GM12878 (cell line): ENCODE results near the gene TOB2. TPM values are rescaled to one million over a fixed set of nuclear protein-coding genes. Genes with fewer than 3 reads are reported as not detected.

Experiments used
- ATAC-seq: fragments of 200-7000 bp; cut with Tn5 transposase; 3 replicates; pipeline ENCODE4 v1.9.1; 2020; ENCODE audit warnings: mild to moderate bottlenecking, moderate library complexity
- BruUV-seq: library from RNA; stranded (reverse); fragments of 400-500 nt; replicated peaks from 2 replicates; lab custom pipeline; 2021; lab: Mats Ljungman, UMichigan
- CTCF ChIA-PET: fragments of 300-600 bp; sonication (Branson Sonifier 250); formaldehyde crosslinking; extraction: SDS; loops from one replicate; lab custom pipeline; 2021; ENCODE audit warnings: inconsistent platforms; lab: Yijun Ruan, JAX
- POLR2A ChIA-PET: fragments of 350-600 bp; formaldehyde crosslinking; extraction: SDS; loops from one replicate; lab custom pipeline; 2021; ENCODE audit warnings: inconsistent platforms; lab: Charles Lee
- RAD21 ChIA-PET: fragments of 300-600 bp; sonication (Branson Sonifier 250); formaldehyde crosslinking; loops from one replicate; lab custom pipeline; 2023; ENCODE audit warnings: antibody characterized with exemption; ENCODE audit not compliant: unreplicated experiment; lab: Charles Lee
- SMC1A ChIA-PET: fragments of 300-600 bp; sonication (Branson Sonifier 250); formaldehyde crosslinking; loops from one replicate; lab custom pipeline; 2023; ENCODE audit not compliant: unreplicated experiment, uncharacterized antibody; lab: Charles Lee
- DNase-seq: peaks from one replicate; pipeline ENCODE4 v3.0.0-alpha.2; 2011; ENCODE audit warnings: low read depth, low spot score
- FAIRE-seq: peaks from 3 replicates; lab custom pipeline; 2011; peaks lifted over from hg19 to GRCh38; lab: Jason Lieb, UNC
- H2AFZ ChIP-seq: 2 replicates; pipeline ENCODE4 v1.6.0; 2011; ENCODE audit warnings: low read depth, low read length, control low read depth; ENCODE audit not compliant: control insufficient read depth
- H3K27ac ChIP-seq: 2 replicates; pipeline ENCODE4 v1.5.1; 2011; ENCODE audit warnings: control low read depth; ENCODE audit not compliant: control insufficient read depth, insufficient read depth
- H3K27me3 ChIP-seq, 2 experiments: replicated peaks in 1 of 2; 2 replicates each; pipeline versions ENCODE4 v1.6.0 to v1.6.1; 2011; ENCODE audit warnings: low read length in 1 of 2; ENCODE audit not compliant: control insufficient read depth in 2 of 2, insufficient read depth in 2 of 2
- H3K36me3 ChIP-seq, 2 experiments: 2 replicates each; pipeline ENCODE4 v1.5.1; 2011; ENCODE audit warnings: low read length in 1 of 2; ENCODE audit not compliant: control insufficient read depth in 2 of 2, insufficient read depth in 2 of 2
- H3K4me1 ChIP-seq: 2 replicates; pipeline ENCODE4 v1.6.1; 2011; ENCODE audit warnings: mild to moderate bottlenecking, low read length, moderate library complexity, mixed read lengths; ENCODE audit not compliant: control insufficient read depth, insufficient read depth
- H3K4me2 ChIP-seq: 2 replicates; pipeline ENCODE4 v1.6.0; 2011; ENCODE audit warnings: control low read depth; ENCODE audit not compliant: control insufficient read depth, insufficient read depth
- H3K4me3 ChIP-seq: fragments of 200-600 bp; sonication (generic); 2 replicates; pipeline ENCODE4 v1.5.1; 2016
- H3K79me2 ChIP-seq: 2 replicates; pipeline ENCODE4 v1.6.0; 2011; ENCODE audit warnings: low read length; ENCODE audit not compliant: control insufficient read depth, insufficient read depth
- H3K9ac ChIP-seq: 2 replicates; pipeline ENCODE4 v1.8.0; 2011; ENCODE audit warnings: low read length, control low read depth, mixed read lengths; ENCODE audit not compliant: control insufficient read depth, insufficient read depth
- H3K9me3 ChIP-seq: replicated peaks from 3 replicates; pipeline ENCODE4 v1.5.1; 2011; ENCODE audit warnings: mild to moderate bottlenecking, low read length; ENCODE audit not compliant: control insufficient read depth, insufficient read depth
- H4K20me1 ChIP-seq: 2 replicates; pipeline ENCODE4 v1.6.0; 2011; ENCODE audit not compliant: control insufficient read depth, insufficient read depth
- BACH1 ChIP-seq: fragments of 450-650 bp; IDR thresholded peaks from 2 replicates; pipeline ENCODE4 v1.6.1; 2017; ENCODE audit warnings: mild to moderate bottlenecking, borderline replicate concordance
- CBX3 ChIP-seq: fragments of 200-600 bp; sonication (generic); IDR thresholded peaks from 2 replicates; pipeline ENCODE4 v1.6.1; 2016; ENCODE audit warnings: low read depth, borderline replicate concordance
- CHD2 ChIP-seq: IDR thresholded peaks from 2 replicates; pipeline ENCODE4 v1.6.1; 2011; ENCODE audit warnings: low read depth, low read length, improper control_type of control experiment, borderline replicate concordance
- EGR1 ChIP-seq, 2 experiments: IDR thresholded peaks; 1 replicate in 1 of 2; 2 replicates in 1 of 2; pipeline ENCODE4 v1.6.1; 2011 to 2012; ENCODE audit warnings: low read depth in 2 of 2, low read length in 2 of 2, borderline replicate concordance in 1 of 2, mild to moderate bottlenecking in 1 of 2, moderate library complexity in 1 of 2
- FOS ChIP-seq: IDR thresholded peaks from 3 replicates; pipeline ENCODE4 v1.6.1; 2011; ENCODE audit warnings: borderline replicate concordance; ENCODE audit not compliant: insufficient read length; ENCODE audit errors: extremely low read depth
- JUNB ChIP-seq: IDR thresholded peaks from 2 replicates; pipeline ENCODE4 v1.6.1; 2016; ENCODE audit warnings: antibody characterized with exemption, mild to moderate bottlenecking
- MTA2 ChIP-seq: fragments of 450-650 bp; IDR thresholded peaks from 2 replicates; pipeline ENCODE4 v1.6.1; 2016; ENCODE audit warnings: low read depth, mild to moderate bottlenecking, moderate library complexity
- MXI1 ChIP-seq: fragments of 150-350 bp; IDR thresholded peaks from 2 replicates; pipeline ENCODE4 v1.6.1; 2011; ENCODE audit warnings: low read depth, mild to moderate bottlenecking, inconsistent platforms, low read length, improper control_type of control experiment
- RELA ChIP-seq: fragments of 450-650 bp; IDR thresholded peaks from 2 replicates; pipeline ENCODE4 v1.8.0; 2014; ENCODE audit warnings: borderline replicate concordance; ENCODE audit not compliant: partially characterized antibody
- SMC3 ChIP-seq: IDR thresholded peaks from 2 replicates; pipeline ENCODE4 v1.6.1; 2011; ENCODE audit warnings: low read length, improper control_type of control experiment, borderline replicate concordance
- SUZ12 ChIP-seq: fragments of 200-600 bp; sonication (generic); IDR thresholded peaks from one replicate; pipeline ENCODE4 v1.6.1; 2018; ENCODE audit warnings: antibody characterized with exemption, mild to moderate bottlenecking; ENCODE audit not compliant: unreplicated experiment
- TARDBP ChIP-seq: IDR thresholded peaks from 2 replicates; pipeline ENCODE4 v1.6.1; 2016; ENCODE audit warnings: borderline replicate concordance
- TCF7 ChIP-seq: IDR thresholded peaks from 2 replicates; pipeline ENCODE4 v1.6.1; 2014; ENCODE audit warnings: antibody characterized with exemption, borderline replicate concordance
- WRNIP1 ChIP-seq: IDR thresholded peaks from 2 replicates; pipeline ENCODE4 v1.6.1; 2011; ENCODE audit warnings: low read depth, low read length, improper control_type of control experiment, borderline replicate concordance
- YBX1 ChIP-seq: fragments of 450-650 bp; IDR thresholded peaks from 2 replicates; pipeline ENCODE4 v1.6.1; 2016; ENCODE audit warnings: antibody characterized with exemption
- WGBS: methylation state at CpG from one replicate; pipeline ENCODE4 v1.1.6; 2016; ENCODE audit warnings: low lambda C conversion rate; ENCODE audit not compliant: insufficient replicate concordance, insufficient coverage; ENCODE audit errors: missing lambda C conversion rate; 5-methylcytosine and 5-hydroxymethylcytosine counted together
- in situ Hi-C: fragments of 300-500 bp; cut with MboI; formaldehyde crosslinking; loops from 9 replicates; pipeline ENCODE4 v1.14.3; 2018; ENCODE audit warnings: mixed read lengths
- intact Hi-C: fragments of 100-400 bp; cut with micrococcal nuclease; formaldehyde crosslinking; loops from one replicate; pipeline ENCODE4 v1.14.2; 2022; ENCODE audit not compliant: unreplicated experiment
- polyA plus RNA-seq, 11 experiments: library from polyadenylated mRNA; depleted of rRNA in 4 of 11; unstranded in 6 of 11; stranded (reverse) in 5 of 11; fragments of >200 nt; fragmentation: Nextera tagmentation in 4 of 11; fragmentation: Illumina TruSeq in 1 of 11; extraction: Ambion mirVana in 4 of 11; extraction: Trizol in 1 of 11; gene quantifications; 1 replicate in 1 of 11; 2 replicates in 10 of 11; pipeline versions ENCODE4 v1.2.1 to v1.2.3, GENCODE V29; 2011 to 2016; ENCODE audit warnings: inconsistent platforms in 2 of 11, missing spikeins in 2 of 11, low read depth in 1 of 11
- total RNA-seq, 4 experiments: library from RNA; depleted of rRNA in 3 of 4; stranded (reverse); fragments of >200 nt in 3 of 4; fragmentation: Illumina TruSeq in 1 of 4; extraction: Trizol in 1 of 4; gene quantifications; 2 replicates each; pipeline versions ENCODE4 v1.2.1 to v1.2.3, GENCODE V29; 2013 to 2021
- TF ChIP-seq, protein P1 (sequence below): IDR thresholded peaks from 2 replicates; pipeline ENCODE4 v1.6.1; 2011; ENCODE audit warnings: borderline replicate concordance, low read depth, mild to moderate bottlenecking, moderate library complexity, mixed read lengths, low read length; ENCODE audit not compliant: insufficient read depth; ENCODE audit errors: extremely low read length
- TF ChIP-seq, protein P2 (sequence below): fragments of 450-650 bp; conservative IDR thresholded peaks from 2 replicates; pipeline ENCODE4 v1.6.1; 2017; ENCODE audit warnings: mild to moderate bottlenecking, moderate library complexity
- TF ChIP-seq, protein P3 (sequence below): fragments of 450-650 bp; IDR thresholded peaks from 2 replicates; pipeline ENCODE4 v1.6.1; 2018; ENCODE audit warnings: borderline replicate concordance, mild to moderate bottlenecking; ENCODE audit not compliant: partially characterized antibody

The TOB2 gene
- total and polyA plus RNA-seq, 10 of the 15 experiments (the other 5 are each of a cell fraction or from before 2014, with no cell fraction given), result 4.5 to 32.0 (median 15.1) TPM

DNA sequence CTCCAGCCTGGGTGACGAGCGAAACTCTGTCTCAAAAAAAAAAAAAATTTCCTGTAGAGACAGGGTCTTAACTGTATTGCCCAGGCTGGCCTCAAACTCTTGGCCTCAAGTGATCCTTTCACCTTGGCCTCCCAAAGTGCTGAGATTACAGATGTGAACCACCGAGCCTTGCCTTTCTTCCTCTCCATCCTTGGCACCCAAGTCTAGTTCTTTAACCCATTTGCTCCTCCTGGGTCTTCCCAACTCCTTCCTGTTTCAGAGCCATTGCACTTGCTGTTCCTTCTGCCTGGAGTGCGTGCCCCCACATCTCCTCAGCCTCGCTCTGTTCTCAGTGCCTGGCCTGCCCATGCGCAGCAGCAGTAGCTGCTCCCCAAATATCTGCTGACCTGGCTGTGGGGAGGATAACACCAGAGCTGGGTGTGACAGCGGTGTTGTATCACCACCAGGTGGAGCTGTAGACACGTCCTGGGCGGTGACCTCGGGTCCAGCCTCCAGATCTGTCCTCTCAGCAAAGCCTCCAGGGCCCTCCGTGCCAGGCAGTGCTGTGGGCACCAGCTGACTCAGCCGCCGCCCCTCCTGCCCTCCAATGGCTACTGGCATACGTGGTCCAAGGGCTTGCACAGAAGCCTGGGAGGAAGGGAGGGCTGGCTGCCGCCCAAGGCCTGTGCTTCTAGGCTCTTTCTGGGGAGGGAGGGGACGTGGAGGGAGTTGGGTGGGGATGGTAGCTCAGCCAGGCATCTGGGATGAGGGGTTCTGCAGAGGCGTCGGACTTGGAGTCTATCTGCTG is 42.9 kb downstream of the TOB2 start:
- peak overlapping the region; percentile 55 for H3K4me2 ChIP-seq
- no peaks in the 10 kb centered on the region for H3K27me3 ChIP-seq
- in situ Hi-C loops, result loop anchor here (5.0 kb wide), 1 partner anchor 114 kb away; no protein-coding TSS in a partner anchor
- WGBS, result 22% methylated on average over 18 of the region's 18 CpGs
- ChIA-PET RAD21 (interaction anchor here (0.5 to 5.4 kb wide), 38 partner anchors 14 to 481 kb away, joined by 3 to 67 read pairs (median 4); partner anchors contain the start of genes ACO2, PHF5A, PMM1 and POLR3H), CTCF (interaction anchor here (0.5 to 7.8 kb wide), 47 partner anchors 10 to 482 kb away, joined by 3 to 141 read pairs (median 4); partner anchors contain the start of genes ACO2, PHF5A, PMM1 and POLR3H), SMC1A (interaction anchor here (0.8 to 4.7 kb wide), 24 partner anchors 9 to 481 kb away, joined by 3 to 62 read pairs (median 6); partner anchors contain the start of genes ACO2, PHF5A and TOB2), POLR2A (interaction anchor here (0.5 to 1.5 kb wide), 3 partner anchors 42 to 112 kb away, joined by 3 to 5 read pairs (median 3); no protein-coding TSS in a partner anchor)
- H3K27ac ChIP-seq, result no peak overlapping the region
- H2AFZ ChIP-seq, result peak overlapping the region; percentile 95
- H3K79me2 ChIP-seq, result no peaks in the 10 kb centered on the region
- FAIRE-seq, result peak; percentile 69
- no peaks in the 10 kb centered on the region for H3K9me3 ChIP-seq
- ATAC-seq, result peak; percentile 97
- peaks cover 14% of the 10 kb centered on the region for H3K4me1 ChIP-seq
- H4K20me1 ChIP-seq, result no peaks in the 10 kb centered on the region
- intact Hi-C loops, result loop anchor here (1.0 to 2.0 kb wide), 4 partner anchors 43 to 130 kb away; partner anchors contain the start of gene TOB2
- no peak overlapping the region for H3K4me3 ChIP-seq
- peak; percentile 58 for DNase-seq
- H3K36me3 ChIP-seq, result no peaks in the 10 kb centered on the region
- H3K9ac ChIP-seq, result no peak overlapping the region
- no TSS peak for BruUV-seq
- TF ChIP-seq, protein P1, sequence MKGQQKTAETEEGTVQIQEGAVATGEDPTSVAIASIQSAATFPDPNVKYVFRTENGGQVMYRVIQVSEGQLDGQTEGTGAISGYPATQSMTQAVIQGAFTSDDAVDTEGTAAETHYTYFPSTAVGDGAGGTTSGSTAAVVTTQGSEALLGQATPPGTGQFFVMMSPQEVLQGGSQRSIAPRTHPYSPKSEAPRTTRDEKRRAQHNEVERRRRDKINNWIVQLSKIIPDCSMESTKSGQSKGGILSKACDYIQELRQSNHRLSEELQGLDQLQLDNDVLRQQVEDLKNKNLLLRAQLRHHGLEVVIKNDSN, result no peak
- no peak for TF ChIP-seq SUZ12
- TF ChIP-seq BACH1, result no peak
- no peak for TF ChIP-seq TARDBP
- TF ChIP-seq JUNB, result no peak
- TF ChIP-seq CBX3, result no peak
- no peak for TF ChIP-seq YBX1
- TF ChIP-seq TCF7, result no peak
- TF ChIP-seq RELA, result peak; percentile 55
- TF ChIP-seq FOS, result no peak
- no peak for TF ChIP-seq MTA2
- TF ChIP-seq, protein P2, sequence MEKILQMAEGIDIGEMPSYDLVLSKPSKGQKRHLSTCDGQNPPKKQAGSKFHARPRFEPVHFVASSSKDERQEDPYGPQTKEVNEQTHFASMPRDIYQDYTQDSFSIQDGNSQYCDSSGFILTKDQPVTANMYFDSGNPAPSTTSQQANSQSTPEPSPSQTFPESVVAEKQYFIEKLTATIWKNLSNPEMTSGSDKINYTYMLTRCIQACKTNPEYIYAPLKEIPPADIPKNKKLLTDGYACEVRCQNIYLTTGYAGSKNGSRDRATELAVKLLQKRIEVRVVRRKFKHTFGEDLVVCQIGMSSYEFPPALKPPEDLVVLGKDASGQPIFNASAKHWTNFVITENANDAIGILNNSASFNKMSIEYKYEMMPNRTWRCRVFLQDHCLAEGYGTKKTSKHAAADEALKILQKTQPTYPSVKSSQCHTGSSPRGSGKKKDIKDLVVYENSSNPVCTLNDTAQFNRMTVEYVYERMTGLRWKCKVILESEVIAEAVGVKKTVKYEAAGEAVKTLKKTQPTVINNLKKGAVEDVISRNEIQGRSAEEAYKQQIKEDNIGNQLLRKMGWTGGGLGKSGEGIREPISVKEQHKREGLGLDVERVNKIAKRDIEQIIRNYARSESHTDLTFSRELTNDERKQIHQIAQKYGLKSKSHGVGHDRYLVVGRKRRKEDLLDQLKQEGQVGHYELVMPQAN, result no peak
- TF ChIP-seq CHD2, result no peak
- TF ChIP-seq WRNIP1, result no peak
- TF ChIP-seq EGR1 (IDR thresholded peaks at IDR 0.05; ENCODE audit: borderline replicate concordance in 1 of 2, low read depth in 2 of 2, low read length in 2 of 2), result no peak
- TF ChIP-seq, protein P3, sequence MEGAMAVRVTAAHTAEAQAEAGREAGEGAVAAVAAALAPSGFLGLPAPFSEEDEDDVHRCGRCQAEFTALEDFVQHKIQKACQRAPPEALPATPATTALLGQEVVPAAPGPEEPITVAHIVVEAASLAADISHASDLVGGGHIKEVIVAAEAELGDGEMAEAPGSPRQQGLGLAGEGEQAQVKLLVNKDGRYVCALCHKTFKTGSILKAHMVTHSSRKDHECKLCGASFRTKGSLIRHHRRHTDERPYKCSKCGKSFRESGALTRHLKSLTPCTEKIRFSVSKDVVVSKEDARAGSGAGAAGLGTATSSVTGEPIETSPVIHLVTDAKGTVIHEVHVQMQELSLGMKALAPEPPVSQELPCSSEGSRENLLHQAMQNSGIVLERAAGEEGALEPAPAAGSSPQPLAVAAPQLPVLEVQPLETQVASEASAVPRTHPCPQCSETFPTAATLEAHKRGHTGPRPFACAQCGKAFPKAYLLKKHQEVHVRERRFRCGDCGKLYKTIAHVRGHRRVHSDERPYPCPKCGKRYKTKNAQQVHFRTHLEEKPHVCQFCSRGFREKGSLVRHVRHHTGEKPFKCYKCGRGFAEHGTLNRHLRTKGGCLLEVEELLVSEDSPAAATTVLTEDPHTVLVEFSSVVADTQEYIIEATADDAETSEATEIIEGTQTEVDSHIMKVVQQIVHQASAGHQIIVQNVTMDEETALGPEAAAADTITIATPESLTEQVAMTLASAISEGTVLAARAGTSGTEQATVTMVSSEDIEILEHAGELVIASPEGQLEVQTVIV, result no peak
- TF ChIP-seq MXI1, result no peak
- TF ChIP-seq SMC3, result peak; percentile 99
